Astrocyte of the cerebellum (primary cell): ENCODE measurements around the gene SSH2.
"Not testable (repeated sequence)": the region's sequence is repeated elsewhere in the genome, so short reads cannot be mapped to it uniquely, and the experiment has no call there.

Source experiments
- DNase-seq: peaks from one replicate; pipeline ENCODE4 v3.0.0-alpha.2; 2011; ENCODE audit warnings: low read depth
- H3K4me3 ChIP-seq: 2 replicates; pipeline ENCODE4 v1.5.1; 2011; ENCODE audit warnings: mild to moderate bottlenecking, low read depth, low read length, moderate library complexity
- CTCF ChIP-seq: IDR thresholded peaks from 2 replicates; pipeline ENCODE4 v1.5.1; 2012; ENCODE audit warnings: low read length, low read depth, moderate library complexity, mild to moderate bottlenecking; ENCODE audit errors: missing control alignments
- in situ Hi-C: cut with HindIII; loops from 2 replicates; pipeline ENCODE4 v1.10.0; 2017; ENCODE audit warnings: low sequenced_read_pairs

SSH2 gene

DNA sequence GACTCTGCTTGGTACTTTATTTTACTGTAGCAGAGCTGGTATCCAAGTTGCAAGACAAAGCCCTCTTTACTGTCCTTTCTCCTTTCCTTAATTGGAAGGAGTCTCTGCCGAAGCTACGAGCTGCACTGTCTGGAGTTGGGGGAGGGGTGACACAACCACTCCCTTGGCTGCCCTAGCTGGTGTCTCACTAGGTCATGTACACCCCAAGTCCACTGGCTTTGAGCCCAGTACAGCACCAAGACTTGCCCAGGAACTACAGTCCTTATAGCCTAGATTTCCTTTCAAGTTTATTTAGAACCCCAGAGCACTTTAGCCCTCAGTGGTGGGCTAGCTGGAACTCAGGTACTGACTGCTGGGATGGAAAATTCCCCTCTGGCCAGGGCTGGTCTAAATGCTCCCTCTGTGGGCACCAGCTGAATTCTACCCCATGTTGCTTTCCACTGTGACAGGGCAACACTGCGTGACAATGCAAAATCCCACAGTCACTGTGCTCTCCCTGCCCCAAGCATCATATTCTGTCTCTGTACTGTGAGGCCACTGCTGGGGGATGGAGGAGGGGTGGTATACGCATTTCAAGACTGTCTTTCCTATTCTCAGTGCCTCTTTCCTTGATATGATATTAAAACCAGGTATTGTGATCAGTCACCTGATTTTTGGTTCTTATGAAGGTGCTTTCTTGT lies 29.8 kb upstream of the SSH2 start:
- no peak for TF ChIP-seq CTCF
- no peak overlapping the region for H3K4me3 ChIP-seq
- no peak for DNase-seq
- in situ Hi-C loops = no loop called here

DNA sequence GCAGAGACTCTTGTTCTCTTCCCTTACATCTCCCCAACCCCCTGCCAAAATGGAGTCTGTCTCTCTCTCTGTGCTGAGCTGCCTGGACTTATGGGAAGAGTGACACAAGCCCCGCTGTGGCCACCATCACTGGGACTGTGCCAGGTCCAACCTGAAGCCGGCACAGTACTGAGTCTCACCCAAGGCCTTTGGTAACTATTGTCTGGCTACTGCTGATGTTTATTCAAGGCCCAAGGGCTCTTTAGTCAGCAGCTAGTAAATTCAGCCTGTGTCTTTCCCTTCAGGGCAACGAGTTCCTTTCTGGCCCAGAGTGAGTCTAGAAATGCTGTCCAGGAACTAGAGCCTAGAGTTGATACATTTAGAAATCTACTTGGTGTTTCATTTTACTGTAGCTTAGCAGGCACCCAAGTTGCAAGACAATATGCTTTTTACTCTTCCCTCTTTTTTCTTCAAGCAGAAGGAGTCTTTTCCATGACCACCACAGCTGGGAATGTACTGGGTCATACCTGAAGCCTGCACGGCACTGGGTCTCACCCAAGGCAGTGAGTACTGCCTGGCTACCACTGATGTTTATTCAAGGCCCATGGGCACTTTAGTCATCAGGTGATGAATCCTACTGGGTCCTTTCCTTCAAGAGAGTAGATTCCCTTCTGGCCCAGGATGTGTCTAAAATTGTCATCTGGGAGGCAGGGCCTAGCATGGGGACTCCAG lies 29.1 kb upstream of the SSH2 start:
- in situ Hi-C loops = no loop called here
- no peak for TF ChIP-seq CTCF
- no peak overlapping the region for H3K4me3 ChIP-seq
- DNase-seq = no peak

GRCh38 chr17:29957488-29957887 lies 27.5 kb upstream of the SSH2 start:
- DNase-seq, in situ Hi-C loops, H3K4me3 ChIP-seq: not testable (repeated sequence)

DNA sequence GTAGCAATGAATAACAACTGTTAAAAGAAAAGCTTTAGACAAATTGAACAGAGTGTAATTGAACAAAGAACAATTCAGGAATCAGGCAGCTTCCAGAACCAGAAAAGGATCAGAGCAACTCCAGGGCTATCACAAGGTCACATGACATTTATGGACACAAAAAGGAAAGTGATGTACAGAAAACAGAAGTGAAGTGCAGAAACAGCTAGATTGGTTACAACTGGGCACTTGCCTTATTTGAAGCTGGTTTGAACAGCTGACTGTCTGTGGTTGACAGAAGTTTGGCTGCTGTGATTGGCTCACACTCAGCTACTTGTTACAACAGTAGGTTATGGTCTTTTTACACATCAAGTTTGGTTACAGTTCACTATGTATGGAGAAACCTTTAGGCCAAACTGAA lies 26.2 kb upstream of the SSH2 start:
- no peak overlapping the region for H3K4me3 ChIP-seq
- in situ Hi-C loops = no loop called here
- TF ChIP-seq CTCF = no peak
- DNase-seq = no peak

GRCh38 chr17:29954405-29954804 lies 24.4 kb upstream of the SSH2 start:
- no peak for TF ChIP-seq CTCF
- no peak for DNase-seq
- in situ Hi-C loops = no loop called here
- H3K4me3 ChIP-seq = no peak overlapping the region

DNA sequence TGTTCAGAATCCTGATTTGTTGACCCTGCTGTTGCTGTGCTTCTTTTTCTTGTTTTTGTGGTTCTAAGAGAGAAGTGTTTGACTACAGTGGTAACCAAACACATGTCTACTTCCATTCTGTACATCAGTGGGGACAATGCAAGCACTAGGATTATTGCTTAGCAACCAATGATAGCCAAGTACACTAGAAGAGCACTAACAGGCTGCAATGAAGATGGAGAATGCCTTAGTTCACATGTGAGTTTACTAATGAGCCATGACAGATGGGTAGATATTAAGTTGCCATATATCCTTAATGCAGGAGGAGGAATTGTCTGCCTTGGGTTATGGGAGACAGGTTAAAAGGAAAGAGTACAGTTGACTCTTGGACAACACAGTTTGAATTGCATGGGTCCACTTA lies 19.7 kb upstream of the SSH2 start:
- in situ Hi-C loops = no loop called here
- no peak for DNase-seq
- H3K4me3 ChIP-seq = no peak overlapping the region
- TF ChIP-seq CTCF = no peak

DNA sequence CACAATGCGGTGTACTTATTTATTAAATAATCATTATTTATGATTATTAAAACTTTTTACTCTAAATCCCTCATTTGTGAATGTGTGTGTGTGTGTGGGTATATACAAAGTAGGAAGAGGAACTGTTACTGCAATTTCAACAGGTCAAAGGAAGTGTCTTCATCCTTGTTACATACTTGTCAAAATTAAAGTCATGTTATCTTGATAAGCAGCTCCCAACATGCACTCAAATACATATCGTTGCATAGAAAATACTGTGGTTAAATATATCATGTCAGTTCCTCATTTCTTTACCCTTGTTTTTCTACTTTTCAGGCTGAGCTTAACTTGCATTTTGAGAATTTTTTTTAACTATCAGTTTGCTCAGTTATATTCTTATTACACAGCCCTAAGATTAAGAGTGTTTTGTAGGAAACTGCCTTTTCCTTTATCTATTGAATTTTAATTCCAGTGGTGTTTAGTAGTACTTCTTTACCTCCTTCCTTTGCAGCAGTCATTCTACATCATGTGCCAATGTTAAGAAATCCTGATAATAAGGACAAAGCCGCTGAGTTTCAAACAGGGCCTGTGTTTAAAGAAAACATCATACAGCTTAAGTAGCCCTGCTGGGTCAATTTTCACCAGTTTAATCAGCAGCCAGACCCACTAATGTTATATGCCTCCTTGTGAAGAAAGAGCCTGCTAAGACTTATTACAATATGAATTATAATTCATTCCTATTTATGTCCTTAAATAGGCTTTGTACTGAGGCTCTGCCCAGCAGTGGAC lies 18.6 kb upstream of the SSH2 start:
- DNase-seq = no peak
- in situ Hi-C loops = no loop called here
- H3K4me3 ChIP-seq = no peak overlapping the region
- TF ChIP-seq CTCF = no peak
